Cardiac septum (tissue), 1 donor: Measurements from ENCODE around the gene TECTB. TPM values are rescaled to one million over a fixed set of nuclear protein-coding genes. Genes with fewer than 3 reads are reported as not detected.

Experiments
- DNase-seq: peaks from one replicate; pipeline ENCODE4 v3.0.0-alpha.2; 2020; ENCODE audit warnings: low spot score
- intact Hi-C: fragments of 100-400 bp; cut with DNase I; formaldehyde crosslinking; loops from one replicate; pipeline ENCODE4 v1.14.0; 2022
- total RNA-seq: library from RNA; stranded (reverse); fragmentation: NEBNext Ultra II Directional; extraction: Animal tissue kit (Norgen Biotek cat#: 25700); gene quantifications from one replicate; pipeline ENCODE4 v1.2.1, GENCODE V29; 2021
- donor health status: DM: no; HTN: no; CAD: no.

The TECTB gene
- total RNA-seq, 1 donor from 2014 or later: not detected

GRCh38 chr10:112269266-112269665 is 13.9 kb upstream of the TECTB start:
- intact Hi-C loops: no loop called here
- DNase-seq: no peak

GRCh38 chr10:112271982-112272381 is 11.2 kb upstream of the TECTB start:
- intact Hi-C loops: no loop called here
- DNase-seq: no peak

- intact Hi-C loops: no loop called here
- no peak for DNase-seq
Measured at GRCh38 chr10:112274831-112275230, 8.4 kb upstream of the TECTB start.

GRCh38 chr10:112275512-112276245 is 7.5 kb upstream of the TECTB start:
- intact Hi-C loops: no loop called here
- no peak for DNase-seq

- intact Hi-C loops: no loop called here
- no peak for DNase-seq
Measured at GRCh38 chr10:112278871-112279270, 4.3 kb upstream of the TECTB start.

- intact Hi-C loops: no loop called here
- no peak for DNase-seq
Measured at GRCh38 chr10:112279433-112279832, 3.8 kb upstream of the TECTB start.

- intact Hi-C loops: no loop called here
- DNase-seq: no peak
Measured at GRCh38 chr10:112280205-112280921, 2.8 kb upstream of the TECTB start.

GRCh38 chr10:112282086-112282485 is 1.1 kb upstream of the TECTB start:
- intact Hi-C loops: no loop called here
- no peak for DNase-seq

- intact Hi-C loops: no loop called here
Measured at GRCh38 chr10:112286837-112287818, 3.9 kb downstream of the TECTB start.

GRCh38 chr10:112287844-112288243 is 4.6 kb downstream of the TECTB start:
- intact Hi-C loops: no loop called here
- no peak for DNase-seq

More at GRCh38 chr10:112286837-112287818, 3.9 kb downstream of the TECTB start:
- no peak for DNase-seq

- intact Hi-C loops: no loop called here
- DNase-seq: no peak
Measured at GRCh38 chr10:112288486-112288885, 5.3 kb downstream of the TECTB start.

- intact Hi-C loops: no loop called here
- no peak for DNase-seq
Measured at GRCh38 chr10:112289373-112290053, 6.3 kb downstream of the TECTB start.

- intact Hi-C loops: no loop called here
- no peak for DNase-seq
Measured at GRCh38 chr10:112290054-112290373, 6.8 kb downstream of the TECTB start.

GRCh38 chr10:112294169-112294568 is 11.0 kb downstream of the TECTB start:
- no peak for DNase-seq
- intact Hi-C loops: no loop called here

- DNase-seq: no peak
- intact Hi-C loops: loop anchor here (5.0 kb wide), 2 partner anchors 94 to 114 kb away; partner anchors contain the start of gene GPAM
Measured at GRCh38 chr10:112295853-112296830, 12.9 kb downstream of the TECTB start.

- no peak for DNase-seq
- intact Hi-C loops: loop anchor here (5.0 kb wide), 2 partner anchors 95 to 115 kb away; partner anchors contain the start of gene GPAM
Measured at GRCh38 chr10:112296908-112297331, 13.7 kb downstream of the TECTB start.

GRCh38 chr10:112298581-112298980 is 15.4 kb downstream of the TECTB start:
- intact Hi-C loops: loop anchor here (5.0 kb wide), 2 partner anchors 96 to 116 kb away; partner anchors contain the start of gene GPAM
- no peak for DNase-seq

GRCh38 chr10:112299456-112299855 is 16.3 kb downstream of the TECTB start:
- no peak for DNase-seq
- intact Hi-C loops: loop anchor here (5.0 kb wide), 2 partner anchors 97 to 117 kb away; partner anchors contain the start of gene GPAM
